HEK293 (cell line): ENCODE results near the gene RIPK4.

Source experiments
- HIC1 ChIP-seq: fragments of 450-650 bp; formaldehyde crosslinking; IDR thresholded peaks from 2 replicates; pipeline ENCODE4 v1.5.1; 2016; ENCODE audit warnings: missing biosample characterization, missing genetic modification characterization
- HOXA7 ChIP-seq: sonication (generic); formaldehyde crosslinking; IDR thresholded peaks from 2 replicates; pipeline ENCODE4 v1.8.1; 2022; ENCODE audit warnings: missing genetic modification reagents, borderline replicate concordance
- OSR2 ChIP-seq: fragments of 450-650 bp; formaldehyde crosslinking; IDR thresholded peaks from 2 replicates; pipeline ENCODE4 v1.5.1; 2016; ENCODE audit warnings: missing biosample characterization, missing genetic modification characterization
- OVOL3 ChIP-seq: fragments of 450-650 bp; formaldehyde crosslinking; IDR thresholded peaks from 2 replicates; pipeline ENCODE4 v1.5.1; 2016; ENCODE audit warnings: missing biosample characterization, missing genetic modification characterization
- ZBTB11 ChIP-seq: fragments of 450-650 bp; formaldehyde crosslinking; conservative IDR thresholded peaks from 2 replicates; pipeline ENCODE4 v1.5.1; 2016; ENCODE audit warnings: low read depth, missing biosample characterization, missing genetic modification characterization
- ZFHX2 ChIP-seq: fragments of 450-650 bp; formaldehyde crosslinking; conservative IDR thresholded peaks from 2 replicates; pipeline ENCODE4 v1.5.1; 2016; ENCODE audit warnings: missing biosample characterization, missing genetic modification characterization
- ZNF221 ChIP-seq: fragments of 450-650 bp; formaldehyde crosslinking; IDR thresholded peaks from 2 replicates; pipeline ENCODE4 v1.5.1; 2017; ENCODE audit warnings: missing biosample characterization, missing genetic modification characterization, borderline replicate concordance
- ZNF311 ChIP-seq: fragments of 450-650 bp; formaldehyde crosslinking; IDR thresholded peaks from 2 replicates; pipeline ENCODE4 v1.5.1; 2017; ENCODE audit warnings: missing biosample characterization, missing genetic modification characterization, borderline replicate concordance
- ZNF335 ChIP-seq: fragments of 450-650 bp; formaldehyde crosslinking; conservative IDR thresholded peaks from 2 replicates; pipeline ENCODE4 v1.5.1; 2016; ENCODE audit warnings: missing biosample characterization, missing genetic modification characterization
- ZNF510 ChIP-seq: fragments of 450-650 bp; formaldehyde crosslinking; IDR thresholded peaks from 2 replicates; pipeline ENCODE4 v1.5.1; 2018; ENCODE audit warnings: mild to moderate bottlenecking, missing genetic modification characterization, missing biosample characterization; ENCODE audit not compliant: insufficient replicate concordance
- ZNF521 ChIP-seq: fragments of 450-650 bp; formaldehyde crosslinking; IDR thresholded peaks from 2 replicates; pipeline ENCODE4 v1.5.1; 2017; ENCODE audit warnings: missing biosample characterization, mild to moderate bottlenecking, missing genetic modification characterization
- ZSCAN5A ChIP-seq: fragments of 450-650 bp; formaldehyde crosslinking; IDR thresholded peaks from 2 replicates; pipeline ENCODE4 v1.5.1; 2016; ENCODE audit warnings: missing biosample characterization, missing genetic modification characterization
- TF ChIP-seq, protein P1 (sequence below): fragments of 450-650 bp; formaldehyde crosslinking; IDR thresholded peaks from 2 replicates; pipeline ENCODE4 v1.5.1; 2017; ENCODE audit warnings: missing biosample characterization, missing genetic modification characterization
- TF ChIP-seq, protein P2 (sequence below): fragments of 450-650 bp; formaldehyde crosslinking; IDR thresholded peaks from 2 replicates; pipeline ENCODE4 v1.5.1; 2017; ENCODE audit warnings: missing biosample characterization, mild to moderate bottlenecking, missing genetic modification characterization, moderate library complexity

Gene RIPK4

GRCh38 chr21:41766883-41767605 lies at the start of gene RIPK4 (continued):
- TF ChIP-seq OSR2 (tag by site-specific recombination) (no peak), ZBTB11 (tag by site-specific recombination) (no peak; the same call in 1 of the 2 replicates), ZSCAN5A (tag by site-specific recombination) (peak; percentile 89; the same call in 1 of the 2 replicates), HOXA7 (no peak), ZNF510 (no peak), ZNF521 (no peak), HIC1 (tag by site-specific recombination) (no peak; the same call in 1 of the 2 replicates), ZNF335 (tag by site-specific recombination) (0 out of 2 replicates have a peak, but pooled peaks have one; percentile 5), ZNF311 (tag by site-specific recombination) (no peak), OVOL3 (tag by site-specific recombination) (no peak), ZFHX2 (tag by site-specific recombination) (peak; percentile 71), ZNF221 (no peak)
- TF ChIP-seq, protein P1, sequence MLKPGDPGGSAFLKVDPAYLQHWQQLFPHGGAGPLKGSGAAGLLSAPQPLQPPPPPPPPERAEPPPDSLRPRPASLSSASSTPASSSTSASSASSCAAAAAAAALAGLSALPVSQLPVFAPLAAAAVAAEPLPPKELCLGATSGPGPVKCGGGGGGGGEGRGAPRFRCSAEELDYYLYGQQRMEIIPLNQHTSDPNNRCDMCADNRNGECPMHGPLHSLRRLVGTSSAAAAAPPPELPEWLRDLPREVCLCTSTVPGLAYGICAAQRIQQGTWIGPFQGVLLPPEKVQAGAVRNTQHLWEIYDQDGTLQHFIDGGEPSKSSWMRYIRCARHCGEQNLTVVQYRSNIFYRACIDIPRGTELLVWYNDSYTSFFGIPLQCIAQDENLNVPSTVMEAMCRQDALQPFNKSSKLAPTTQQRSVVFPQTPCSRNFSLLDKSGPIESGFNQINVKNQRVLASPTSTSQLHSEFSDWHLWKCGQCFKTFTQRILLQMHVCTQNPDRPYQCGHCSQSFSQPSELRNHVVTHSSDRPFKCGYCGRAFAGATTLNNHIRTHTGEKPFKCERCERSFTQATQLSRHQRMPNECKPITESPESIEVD: no peak
- TF ChIP-seq, protein P2, sequence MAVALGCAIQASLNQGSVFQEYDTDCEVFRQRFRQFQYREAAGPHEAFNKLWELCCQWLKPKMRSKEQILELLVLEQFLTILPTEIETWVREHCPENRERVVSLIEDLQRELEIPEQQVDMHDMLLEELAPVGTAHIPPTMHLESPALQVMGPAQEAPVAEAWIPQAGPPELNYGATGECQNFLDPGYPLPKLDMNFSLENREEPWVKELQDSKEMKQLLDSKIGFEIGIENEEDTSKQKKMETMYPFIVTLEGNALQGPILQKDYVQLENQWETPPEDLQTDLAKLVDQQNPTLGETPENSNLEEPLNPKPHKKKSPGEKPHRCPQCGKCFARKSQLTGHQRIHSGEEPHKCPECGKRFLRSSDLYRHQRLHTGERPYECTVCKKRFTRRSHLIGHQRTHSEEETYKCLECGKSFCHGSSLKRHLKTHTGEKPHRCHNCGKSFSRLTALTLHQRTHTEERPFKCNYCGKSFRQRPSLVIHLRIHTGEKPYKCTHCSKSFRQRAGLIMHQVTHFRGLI (tag by site-specific recombination): no peak
